ENCODE data around the gene EML6.

- TF ChIP-seq CTCF (IDR thresholded peaks at IDR 0.05): no peak
- no peak for TF ChIP-seq POLR2A (IDR thresholded peaks at IDR 0.05)
- no peak for TF ChIP-seq POLR2AphosphoS5 (IDR thresholded peaks at IDR 0.05)
- no peak for TF ChIP-seq EP300 (IDR thresholded peaks at IDR 0.05)
Observed at GRCh38 chr2:54809819-54810218, 86.4 kb downstream of the EML6 start.
